A549 (cell line): ENCODE results near the gene RUFY2. TPM values are rescaled to one million over a fixed set of nuclear protein-coding genes. Genes with fewer than 3 reads are reported as not detected.

Source experiments
- ATAC-seq, 2 experiments: fragments of 200-7000 bp in 1 of 2; fragments of >200 bp in 1 of 2; cut with Nextera tagmentation in 1 of 2; cut with Tn5 transposase in 1 of 2; 3 replicates each; pipeline versions ENCODE4 v1.8.0 to v1.9.1; 2018 to 2020; ENCODE audit warnings: mild to moderate bottlenecking in 1 of 2, moderate library complexity in 1 of 2
- CTCF ChIA-PET: fragments of 300-600 bp; sonication (Branson Sonifier 250); formaldehyde crosslinking; extraction: SDS; loops from one replicate; lab custom pipeline; 2021; ENCODE audit warnings: antibody characterized with exemption, inconsistent platforms; lab: Yijun Ruan, JAX
- POLR2A ChIA-PET: fragments of 350-600 bp; formaldehyde crosslinking; extraction: SDS; loops from one replicate; lab custom pipeline; 2021; ENCODE audit warnings: antibody characterized with exemption, inconsistent platforms; lab: Yijun Ruan, JAX
- DNase-seq, 2 experiments: peaks; one replicate each; pipeline versions ENCODE4 v3.0.0 to v3.0.0-alpha.2; 2011 to 2016; ENCODE audit warnings: low read depth in 1 of 2, low spot score in 1 of 2
- FAIRE-seq: peaks from 2 replicates; lab custom pipeline; 2011; peaks lifted over from hg19 to GRCh38; lab: Jason Lieb, UNC
- H3K27ac ChIP-seq, 2 experiments: fragments of >200 bp; sonication (Bioruptor Twin); formaldehyde crosslinking; 3 replicates each; pipeline ENCODE4 v1.5.1; 2016 to 2017
- H3K4me1 ChIP-seq: fragments of >200 bp; sonication (Bioruptor Twin); formaldehyde crosslinking; 3 replicates; pipeline ENCODE4 v1.6.1; 2016
- H3K4me2 ChIP-seq: fragments of >200 bp; sonication (Bioruptor Twin); formaldehyde crosslinking; 3 replicates; pipeline ENCODE4 v1.6.1; 2016
- H3K4me3 ChIP-seq: fragments of >200 bp; sonication (Bioruptor Twin); formaldehyde crosslinking; 3 replicates; pipeline ENCODE4 v1.5.1; 2016
- H3K9me3 ChIP-seq: fragments of >200 bp; sonication (Bioruptor Twin); formaldehyde crosslinking; 3 replicates; pipeline ENCODE4 v1.6.1; 2016
- CBX2 ChIP-seq: fragments of 200-600 bp; sonication (generic); IDR thresholded peaks from 2 replicates; pipeline ENCODE4 v1.6.1; 2016; ENCODE audit warnings: low read depth, mild to moderate bottlenecking, borderline replicate concordance
- CEBPB ChIP-seq, 2 experiments: fragments of >200 bp in 1 of 2; sonication (Bioruptor Twin) in 1 of 2; formaldehyde crosslinking in 1 of 2; IDR thresholded peaks; 2 replicates each; pipeline ENCODE4 v1.6.1; 2012 to 2016
- CTCF ChIP-seq: fragments of >200 bp; sonication (Bioruptor Twin); formaldehyde crosslinking; IDR thresholded peaks from 3 replicates; pipeline ENCODE4 v1.5.1; 2016
- HDAC2 ChIP-seq: fragments of 200-600 bp; sonication (generic); IDR thresholded peaks from 2 replicates; pipeline ENCODE4 v1.6.1; 2016
- HMGXB4 ChIP-seq: fragments of 250-450 bp; sonication (Bioruptor Pico); IDR thresholded peaks from 2 replicates; pipeline ENCODE4 v1.5.0; 2021; ENCODE audit warnings: mild to moderate bottlenecking, moderate library complexity, borderline replicate concordance
- HOXB5 ChIP-seq: fragments of 250-450 bp; sonication (Bioruptor Pico); IDR thresholded peaks from 2 replicates; pipeline ENCODE4 v1.5.0; 2020; ENCODE audit warnings: mild to moderate bottlenecking, moderate library complexity
- JUN ChIP-seq, 2 experiments: fragments of >200 bp; sonication (Bioruptor Twin); formaldehyde crosslinking; IDR thresholded peaks; 2 replicates in 1 of 2; 3 replicates in 1 of 2; pipeline ENCODE4 v1.6.1; 2016 to 2017
- NR3C1 ChIP-seq: fragments of >200 bp; sonication (Bioruptor Twin); formaldehyde crosslinking; IDR thresholded peaks from 3 replicates; pipeline ENCODE4 v1.6.1; 2017
- RAD21 ChIP-seq, 2 experiments: fragments of >200 bp in 1 of 2; sonication (Bioruptor Twin) in 1 of 2; formaldehyde crosslinking in 1 of 2; IDR thresholded peaks in 1 of 2; conservative IDR thresholded peaks in 1 of 2; 2 replicates in 1 of 2; 3 replicates in 1 of 2; pipeline ENCODE4 v1.6.1; 2012 to 2018; ENCODE audit warnings: inconsistent platforms in 1 of 2
- RARB ChIP-seq: fragments of 250-450 bp; sonication (Bioruptor Pico); IDR thresholded peaks from 2 replicates; pipeline ENCODE4 v1.8.0; 2021; ENCODE audit warnings: mild to moderate bottlenecking, moderate library complexity
- SMC3 ChIP-seq: fragments of >200 bp; sonication (Bioruptor Twin); formaldehyde crosslinking; IDR thresholded peaks from 3 replicates; pipeline ENCODE4 v1.6.1; 2018; ENCODE audit warnings: inconsistent platforms
- ZC3H11A ChIP-seq: fragments of 450-650 bp; IDR thresholded peaks from 2 replicates; pipeline ENCODE4 v1.6.1; 2014; ENCODE audit warnings: antibody characterized with exemption, mild to moderate bottlenecking
- ZFP36 ChIP-seq: fragments of 450-650 bp; IDR thresholded peaks from 2 replicates; pipeline ENCODE4 v1.6.1; 2014; ENCODE audit warnings: borderline replicate concordance; ENCODE audit not compliant: partially characterized antibody
- ZSCAN20 ChIP-seq: fragments of 250-450 bp; sonication (Bioruptor Pico); IDR thresholded peaks from 2 replicates; pipeline ENCODE4 v1.8.0; 2022; ENCODE audit warnings: mild to moderate bottlenecking, moderate library complexity
- WGBS: methylation state at CpG from one replicate; pipeline ENCODE4 v1.1.6; 2017; ENCODE audit errors: missing lambda C conversion rate; 5-methylcytosine and 5-hydroxymethylcytosine counted together
- polyA plus RNA-seq, 4 experiments: library from polyadenylated mRNA; depleted of rRNA in 3 of 4; stranded (reverse); fragments of >200 nt; fragmentation: RNase III in 1 of 4; extraction: RNeasy Plus Mini Kit Qiagen cat#74134 plus additional on column Dnase treatment in 1 of 4; gene quantifications; 2 replicates in 3 of 4; 3 replicates in 1 of 4; pipeline ENCODE4 v1.2.3, GENCODE V29; 2011 to 2017

The RUFY2 gene
- polyA plus RNA-seq, 2 of the 4 experiments (the other 2 are of a cell fraction), result 7.9 to 20.3 TPM

GRCh38 chr10:68302871-68303270 is 104.2 kb downstream of the RUFY2 start:
- no peak overlapping the region for H3K27ac ChIP-seq
- no peak overlapping the region for H3K4me2 ChIP-seq
- ChIA-PET CTCF (interaction anchor here (0.6 to 5.1 kb wide), 28 partner anchors 8 to 514 kb away, joined by 3 to 72 read pairs (median 5); partner anchors contain the start of gene PBLD), POLR2A (interaction anchor here (1.3 kb wide), 1 partner anchor 72 kb away, joined by 3 read pairs; the partner anchor contains the start of gene ATOH7)
- H3K4me1 ChIP-seq, result peaks cover 35% of the 10 kb centered on the region
- H3K9me3 ChIP-seq, result no peaks in the 10 kb centered on the region
- 65% methylated on average over 5 of the region's 5 CpGs for WGBS
- FAIRE-seq (no peak), DNase-seq (no peak), ATAC-seq (no peak)
- no peak overlapping the region for H3K4me3 ChIP-seq
- TF ChIP-seq CBX2 (no peak), NR3C1 (no peak), ZC3H11A (no peak), ZSCAN20 (no peak), ZFP36 (no peak), RARB (CRISPR knock-in tag) (no peak), HDAC2 (no peak), JUN (IDR thresholded peaks at IDR 0.05) (no peak)

- no peak overlapping the region for H3K4me2 ChIP-seq
Observed at GRCh38 chr10:68302503-68302823, 104.6 kb downstream of the RUFY2 start.

GRCh38 chr10:68301790-68302502 is 105.1 kb downstream of the RUFY2 start:
- WGBS, result 45% methylated on average over 6 of the region's 6 CpGs
- peak; percentile 76 for TF ChIP-seq SMC3
- peak; percentile 82 to 85 for TF ChIP-seq RAD21 (conservative IDR thresholded peaks at IDR 0.05 in 1 of 2, IDR thresholded peaks at IDR 0.05 in 1 of 2)
- no peak for TF ChIP-seq HMGXB4 (CRISPR knock-in tag)
- peak; percentile 76 for TF ChIP-seq CTCF
- TF ChIP-seq ZC3H11A, result no peak
- TF ChIP-seq HOXB5 (CRISPR knock-in tag), result peak; percentile 70; the same call in 1 of the 2 replicates
- Histone ChIP-seq H3K9me3 (no peaks in the 10 kb centered on the region), H3K4me2 (peak overlapping the region; percentile 43; the same call in 2 of the 3 replicates), H3K27ac (no peak overlapping the region), H3K4me1 (peaks cover 31% of the 10 kb centered on the region), H3K4me3 (no peak overlapping the region)
- FAIRE-seq (peak; percentile 61), ATAC-seq (peak; percentile 82 to 88; a peak in 5 of 6 replicates), DNase-seq (peak; percentile 53 to 72)
- POLR2A ChIA-PET, result interaction anchor here (1.3 kb wide), 1 partner anchor 71 kb away, joined by 3 read pairs; the partner anchor contains the start of gene ATOH7
- CTCF ChIA-PET, result interaction anchor here (0.6 to 5.1 kb wide), 58 partner anchors 9 to 895 kb away, joined by 3 to 72 read pairs (median 5); partner anchors contain the start of genes ATOH7 and PBLD

More at GRCh38 chr10:68302503-68302823, 104.6 kb downstream of the RUFY2 start:
- Histone ChIP-seq H3K27ac (no peak overlapping the region), H3K9me3 (no peaks in the 10 kb centered on the region), H3K4me1 (peaks cover 35% of the 10 kb centered on the region), H3K4me3 (no peak overlapping the region)
- FAIRE-seq, result no peak
- ChIA-PET POLR2A (interaction anchor here (1.3 kb wide), 1 partner anchor 71 kb away, joined by 3 read pairs; the partner anchor contains the start of gene ATOH7), CTCF (interaction anchor here (0.6 to 5.1 kb wide), 39 partner anchors 8 to 894 kb away, joined by 3 to 72 read pairs (median 5); partner anchors contain the start of gene PBLD)
- peak in 1 of 2 experiments; percentile 49; a peak in 3 of 6 replicates for ATAC-seq
- DNase-seq, result no peak
- 5% methylated on average over 2 of the region's 2 CpGs for WGBS
- TF ChIP-seq CEBPB (IDR thresholded peaks at IDR 0.05) (no peak), HOXB5 (CRISPR knock-in tag) (0 out of 2 replicates have a peak, but pooled peaks have one; percentile 4)
- TF ChIP-seq, all 56 proteins: peak for 1
